ENCODE measurements around the gene REEP6. TPM values are rescaled to one million over a fixed set of nuclear protein-coding genes. Genes with fewer than 3 reads are reported as not detected.

REEP6 gene
- polyA plus RNA-seq, 3 donors: 0.51 to 1.8 (median 0.81) TPM

DNA sequence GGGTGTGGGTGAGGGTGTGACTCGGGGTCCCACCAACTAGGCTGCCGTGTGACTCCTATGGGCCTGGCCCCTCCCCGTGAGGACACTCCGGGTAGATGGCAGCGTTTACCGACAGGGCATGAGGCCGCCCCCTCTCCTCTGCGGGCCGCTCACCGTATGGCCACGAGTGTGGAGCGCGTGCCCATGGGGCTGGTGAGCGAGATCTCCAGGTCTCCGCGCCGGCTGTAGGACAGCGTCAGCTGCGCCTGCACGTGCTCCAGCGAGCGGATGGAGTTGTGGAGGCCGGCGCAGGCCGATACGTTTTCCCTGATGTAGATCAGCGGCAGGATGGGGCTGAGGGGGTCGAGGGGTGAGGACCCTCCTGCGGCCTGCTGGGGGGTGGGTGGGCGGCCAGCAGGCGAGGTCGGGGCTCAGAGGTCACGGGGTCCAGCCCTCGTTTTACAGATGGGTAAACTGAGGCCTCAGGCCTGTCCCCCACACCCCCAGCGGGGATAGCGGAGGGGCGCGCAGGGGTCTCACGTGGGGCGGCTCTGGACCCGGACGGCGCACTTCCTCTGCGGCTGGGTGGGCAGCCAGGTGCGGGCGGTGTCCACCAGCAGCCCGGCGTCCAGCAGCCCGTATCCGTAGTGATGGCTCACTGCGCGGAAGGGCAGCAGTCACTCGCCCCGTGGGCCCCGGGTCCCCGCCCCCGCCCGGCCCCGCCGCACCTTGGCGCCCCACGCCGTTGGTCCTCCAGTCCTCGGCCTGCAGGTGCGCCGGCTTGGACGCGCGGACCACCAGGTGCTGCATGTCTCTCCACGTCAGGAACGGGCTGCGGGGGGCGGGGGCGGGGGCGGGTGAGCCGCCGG is 7.6 kb upstream of the REEP6 start:
- TF ChIP-seq, protein P1, sequence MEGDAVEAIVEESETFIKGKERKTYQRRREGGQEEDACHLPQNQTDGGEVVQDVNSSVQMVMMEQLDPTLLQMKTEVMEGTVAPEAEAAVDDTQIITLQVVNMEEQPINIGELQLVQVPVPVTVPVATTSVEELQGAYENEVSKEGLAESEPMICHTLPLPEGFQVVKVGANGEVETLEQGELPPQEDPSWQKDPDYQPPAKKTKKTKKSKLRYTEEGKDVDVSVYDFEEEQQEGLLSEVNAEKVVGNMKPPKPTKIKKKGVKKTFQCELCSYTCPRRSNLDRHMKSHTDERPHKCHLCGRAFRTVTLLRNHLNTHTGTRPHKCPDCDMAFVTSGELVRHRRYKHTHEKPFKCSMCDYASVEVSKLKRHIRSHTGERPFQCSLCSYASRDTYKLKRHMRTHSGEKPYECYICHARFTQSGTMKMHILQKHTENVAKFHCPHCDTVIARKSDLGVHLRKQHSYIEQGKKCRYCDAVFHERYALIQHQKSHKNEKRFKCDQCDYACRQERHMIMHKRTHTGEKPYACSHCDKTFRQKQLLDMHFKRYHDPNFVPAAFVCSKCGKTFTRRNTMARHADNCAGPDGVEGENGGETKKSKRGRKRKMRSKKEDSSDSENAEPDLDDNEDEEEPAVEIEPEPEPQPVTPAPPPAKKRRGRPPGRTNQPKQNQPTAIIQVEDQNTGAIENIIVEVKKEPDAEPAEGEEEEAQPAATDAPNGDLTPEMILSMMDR (IDR thresholded peaks at IDR 0.05): no peak
- no peak for DNase-seq
- Histone ChIP-seq H3K4me3 (replicated peaks in 1 of 3; ENCODE audit: low read depth in 2 of 3, low read length in 3 of 3) (no peak overlapping the region), H2AFZ (ENCODE audit: insufficient read depth, low read depth, low read length, poor library complexity, severe bottlenecking) (no peak overlapping the region), H3K27me3 (ENCODE audit: control insufficient read depth in 2 of 2, insufficient read depth in 2 of 2, low read length in 2 of 2) (no peaks in the 10 kb centered on the region), H4K20me1 (ENCODE audit: insufficient read depth, low read length) (no peaks in the 10 kb centered on the region), H3K27ac (ENCODE audit: low read depth in 1 of 2, low read length in 2 of 2) (no peak overlapping the region), H3K9ac (ENCODE audit: insufficient read depth, low read length, poor library complexity, severe bottlenecking) (no peak overlapping the region), H3K4me2 (replicated peaks; ENCODE audit: extremely low read depth, low read length, poor library complexity, severe bottlenecking) (no peak overlapping the region), H3K36me3 (replicated peaks in 1 of 2; ENCODE audit: control insufficient read depth in 1 of 2, insufficient read depth in 2 of 2, low read length in 2 of 2) (no peaks in the 10 kb centered on the region), H3K79me2 (ENCODE audit: insufficient read depth, low read length) (peaks cover 5% of the 10 kb centered on the region), H3K9me3 (replicated peaks in 1 of 2; ENCODE audit: control insufficient read depth in 1 of 2, insufficient read depth in 1 of 2, low read length in 2 of 2) (no peaks in the 10 kb centered on the region), H3K4me1 (ENCODE audit: control insufficient read depth in 1 of 2, insufficient read depth in 2 of 2, low read length in 2 of 2) (peaks cover 13 to 25% of the 10 kb centered on the region in 2 donors)
- Mint-ChIP-seq H3K27ac (no peak overlapping the region), H3K4me3 (no peak overlapping the region), H3K9me3 (peaks cover 0 to 3% (median 0%) of the 10 kb centered on the region in 7 donors), H3K27me3 (ENCODE audit: low read depth in 3 of 3) (peaks cover 0 to 1% (median 0%) of the 10 kb centered on the region in 3 donors), H3K4me1 (peaks cover 18% of the 10 kb centered on the region), H3K36me3 (no peaks in the 10 kb centered on the region)
- intact Hi-C loops (cut with micrococcal nuclease): no loop called here
- 94% methylated on average over 63 of the region's 77 CpGs for WGBS (ENCODE audit: insufficient coverage)

DNA sequence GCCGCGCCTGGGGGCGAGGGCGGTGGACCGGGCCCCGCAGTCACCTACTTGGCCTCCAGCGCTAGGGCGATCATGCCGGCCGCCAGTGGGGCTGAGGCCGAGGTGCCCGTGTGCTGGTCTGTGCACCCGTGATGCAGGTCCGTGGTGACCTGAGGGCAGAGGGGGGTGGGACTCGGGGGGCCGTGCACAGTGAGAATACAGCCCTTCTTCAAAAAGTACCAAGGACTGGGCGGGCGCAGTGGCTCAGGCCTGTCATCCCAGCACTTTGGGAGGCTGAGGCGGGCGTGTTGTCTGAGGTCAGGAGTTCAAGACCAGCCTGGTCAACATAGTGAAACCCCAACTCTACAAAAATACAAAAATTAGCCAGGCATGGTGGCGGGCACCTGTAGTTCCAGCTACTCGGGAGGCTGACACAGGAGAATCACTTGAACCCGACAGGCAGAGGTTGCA is 7.0 kb upstream of the REEP6 start:
- Histone ChIP-seq H3K27ac (ENCODE audit: low read depth in 1 of 2, low read length in 2 of 2) (no peak overlapping the region), H4K20me1 (ENCODE audit: insufficient read depth, low read length) (no peaks in the 10 kb centered on the region), H3K9me3 (replicated peaks in 1 of 2; ENCODE audit: control insufficient read depth in 1 of 2, insufficient read depth in 1 of 2, low read length in 2 of 2) (no peaks in the 10 kb centered on the region), H3K79me2 (ENCODE audit: insufficient read depth, low read length) (no peaks in the 10 kb centered on the region), H3K36me3 (replicated peaks in 1 of 2; ENCODE audit: control insufficient read depth in 1 of 2, insufficient read depth in 2 of 2, low read length in 2 of 2) (no peaks in the 10 kb centered on the region), H2AFZ (ENCODE audit: insufficient read depth, low read depth, low read length, poor library complexity, severe bottlenecking) (no peak overlapping the region), H3K27me3 (ENCODE audit: control insufficient read depth in 2 of 2, insufficient read depth in 2 of 2, low read length in 2 of 2) (no peaks in the 10 kb centered on the region), H3K4me2 (replicated peaks; ENCODE audit: extremely low read depth, low read length, poor library complexity, severe bottlenecking) (no peak overlapping the region), H3K9ac (ENCODE audit: insufficient read depth, low read length, poor library complexity, severe bottlenecking) (no peak overlapping the region), H3K4me3 (replicated peaks in 1 of 3; ENCODE audit: low read depth in 2 of 3, low read length in 3 of 3) (no peak overlapping the region), H3K4me1 (ENCODE audit: control insufficient read depth in 1 of 2, insufficient read depth in 2 of 2, low read length in 2 of 2) (peaks cover 13 to 26% of the 10 kb centered on the region in 2 donors)
- intact Hi-C loops (cut with micrococcal nuclease): no loop called here
- Mint-ChIP-seq H3K36me3 (no peaks in the 10 kb centered on the region), H3K4me3 (no peak overlapping the region), H3K27ac (no peak overlapping the region), H3K27me3 (ENCODE audit: low read depth in 3 of 3) (peaks cover 0 to 2% (median 1%) of the 10 kb centered on the region in 3 donors), H3K4me1 (peaks cover 22% of the 10 kb centered on the region), H3K9me3 (peaks cover 0 to 3% (median 0%) of the 10 kb centered on the region in 7 donors)
- TF ChIP-seq, protein P1 (IDR thresholded peaks at IDR 0.05): no peak
- DNase-seq: no peak
- 96% methylated on average over 18 of the region's 23 CpGs for WGBS (ENCODE audit: insufficient coverage)
